Endothelial cell of umbilical vein (primary cell): ENCODE data around the gene POU3F3. TPM values are rescaled to one million over a fixed set of nuclear protein-coding genes. Genes with fewer than 3 reads are reported as not detected.

Experiments
- BruUV-seq: library from RNA; stranded (reverse); fragments of 400-500 nt; replicated peaks from 2 replicates; lab custom pipeline; 2021; lab: Mats Ljungman, UMichigan
- CTCF ChIA-PET: fragments of 300-600, 350-600 bp; sonication (Branson Sonifier 250); formaldehyde crosslinking; loops from one replicate; lab custom pipeline; 2021; ENCODE audit warnings: antibody characterized with exemption, inconsistent platforms; lab: Charles Lee
- POLR2A ChIA-PET: fragments of 300-600, 350-600 bp; sonication (Branson Sonifier 250); formaldehyde crosslinking; loops from one replicate; lab custom pipeline; 2021; ENCODE audit warnings: antibody characterized with exemption, inconsistent platforms; lab: Charles Lee
- DNase-seq: peaks from one replicate; pipeline ENCODE4 v3.0.0-alpha.2; 2011; ENCODE audit warnings: low read depth, low spot score
- FAIRE-seq: peaks from 2 replicates; lab custom pipeline; 2011; peaks lifted over from hg19 to GRCh38; lab: Jason Lieb, UNC
- H2AFZ ChIP-seq: 2 replicates; pipeline ENCODE4 v1.6.0; 2012; ENCODE audit warnings: low read depth, low read length, control low read depth, inconsistent platforms
- H3K27ac ChIP-seq: 2 replicates; pipeline ENCODE4 v1.5.1; 2011; ENCODE audit warnings: low read depth, mild to moderate bottlenecking, control low read depth, low read length, moderate library complexity; ENCODE audit not compliant: insufficient read depth
- H3K27me3 ChIP-seq, 2 experiments: 2 replicates each; pipeline versions ENCODE4 v1.6.0 to v1.6.1; 2011; ENCODE audit warnings: low read length in 2 of 2, mixed read lengths in 1 of 2; ENCODE audit not compliant: control insufficient read depth in 2 of 2, insufficient read depth in 2 of 2
- H3K36me3 ChIP-seq, 2 experiments: 2 replicates in 1 of 2; 3 replicates in 1 of 2; pipeline ENCODE4 v1.5.1; 2011; ENCODE audit warnings: low read length in 2 of 2, mild to moderate bottlenecking in 1 of 2, moderate library complexity in 1 of 2; ENCODE audit not compliant: control insufficient read depth in 2 of 2, insufficient read depth in 2 of 2; ENCODE audit errors: extremely low read depth in 1 of 2
- H3K4me1 ChIP-seq: 3 replicates; pipeline ENCODE4 v1.5.1; 2011; ENCODE audit warnings: mild to moderate bottlenecking, low read length; ENCODE audit not compliant: control insufficient read depth, insufficient read depth; ENCODE audit errors: extremely low read depth
- H3K4me2 ChIP-seq: 2 replicates; pipeline ENCODE4 v1.6.1; 2011; ENCODE audit warnings: low read length, control low read depth, mixed read lengths; ENCODE audit not compliant: insufficient read depth
- H3K4me3 ChIP-seq, 3 experiments: fragments of 200-600 bp in 1 of 3; sonication (generic), shearing (Covaris generic) in 1 of 3; replicated peaks in 1 of 3; 2 replicates each; pipeline ENCODE4 v1.5.1; 2011 to 2016; ENCODE audit warnings: control low read depth in 3 of 3, low read length in 3 of 3, mild to moderate bottlenecking in 2 of 3, inconsistent platforms in 1 of 3, low read depth in 1 of 3, moderate library complexity in 1 of 3; ENCODE audit not compliant: insufficient read depth in 1 of 3
- H3K79me2 ChIP-seq: 2 replicates; pipeline ENCODE4 v1.6.0; 2012; ENCODE audit warnings: low read length, inconsistent platforms; ENCODE audit not compliant: control insufficient read depth, insufficient read depth
- H3K9ac ChIP-seq: replicated peaks from 2 replicates; pipeline ENCODE3; 2011; ENCODE audit warnings: low read length, control low read depth; ENCODE audit not compliant: insufficient read depth; ENCODE audit errors: extremely low read depth
- H3K9me1 ChIP-seq: replicated peaks from 3 replicates; pipeline ENCODE4 v1.6.0; 2011; ENCODE audit warnings: mild to moderate bottlenecking, low read length; ENCODE audit not compliant: control insufficient read depth, insufficient read depth; ENCODE audit errors: extremely low read depth
- H3K9me3 ChIP-seq: replicated peaks from 2 replicates; pipeline ENCODE4 v1.5.1; 2012; ENCODE audit warnings: low read length, inconsistent platforms; ENCODE audit not compliant: control insufficient read depth, insufficient read depth
- H4K20me1 ChIP-seq: replicated peaks from 2 replicates; pipeline ENCODE3; 2011; ENCODE audit warnings: mild to moderate bottlenecking, low read length; ENCODE audit not compliant: control insufficient read depth, insufficient read depth; ENCODE audit errors: extremely low read depth
- CTCF ChIP-seq, 2 donors: IDR thresholded peaks; 1 replicate in 1 of 2; 2 replicates in 1 of 2; pipeline ENCODE4 v1.5.1; 2011; ENCODE audit warnings: low read length in 2 of 2, mild to moderate bottlenecking in 2 of 2, moderate library complexity in 2 of 2, control low read depth in 1 of 2, inconsistent platforms in 1 of 2, low read depth in 1 of 2; ENCODE audit not compliant: insufficient read depth in 1 of 2; ENCODE audit errors: extremely low read depth in 1 of 2
- EZH2 ChIP-seq: IDR thresholded peaks from 2 replicates; pipeline ENCODE4 v1.6.1; 2012; ENCODE audit warnings: borderline replicate concordance, low read depth, mild to moderate bottlenecking, moderate library complexity, low read length, inconsistent platforms; ENCODE audit not compliant: severe bottlenecking
- FOS ChIP-seq: IDR thresholded peaks from 2 replicates; pipeline ENCODE4 v1.6.1; 2011; ENCODE audit warnings: mild to moderate bottlenecking, low read length, moderate library complexity, borderline replicate concordance; ENCODE audit not compliant: insufficient read depth
- GATA2 ChIP-seq: IDR thresholded peaks from 2 replicates; pipeline ENCODE4 v1.7.0; 2011; ENCODE audit warnings: low read depth, mild to moderate bottlenecking, moderate library complexity, mixed read lengths, low read length; ENCODE audit not compliant: insufficient read length, insufficient read depth
- JUN ChIP-seq: IDR thresholded peaks from 2 replicates; pipeline ENCODE4 v1.6.1; 2011; ENCODE audit warnings: borderline replicate concordance, low read depth; ENCODE audit not compliant: insufficient read length, insufficient read depth
- MAX ChIP-seq: IDR thresholded peaks from 2 replicates; pipeline ENCODE4 v1.6.1; 2011; ENCODE audit not compliant: insufficient read depth, insufficient read length
- MYC ChIP-seq: IDR thresholded peaks from one replicate; pipeline ENCODE4 v1.6.1; 2011; ENCODE audit warnings: mild to moderate bottlenecking, low read depth, low read length
- POLR2A ChIP-seq: IDR thresholded peaks from 2 replicates; pipeline ENCODE4 v1.6.1; 2012; ENCODE audit warnings: low read depth, mild to moderate bottlenecking, control low read depth, low read length
- POLR2AphosphoS5 ChIP-seq: IDR thresholded peaks from 2 replicates; pipeline ENCODE4 v1.6.1; 2012; ENCODE audit warnings: low read depth, mild to moderate bottlenecking, control low read depth, low read length, moderate library complexity; ENCODE audit not compliant: insufficient read depth
- dilution Hi-C: fragments of 300-500 bp; cut with MboI; formaldehyde crosslinking; loops from one replicate; pipeline ENCODE4 v1.15.0; 2019; ENCODE audit warnings: low sequenced_read_pairs; ENCODE audit not compliant: extremely low pct_ligation_motif_present
- intact Hi-C: fragments of 100-400 bp; cut with micrococcal nuclease; formaldehyde crosslinking; loops from one replicate; pipeline ENCODE4 v1.10.0; 2022
- polyA plus RNA-seq, 4 experiments: library from polyadenylated mRNA; depleted of rRNA in 3 of 4; stranded (reverse) in 3 of 4; unstranded in 1 of 4; fragments of >200 nt; gene quantifications; 2 replicates each; pipeline versions ENCODE4 v1.2.1 to v1.2.3, GENCODE V29; 2011 to 2012; ENCODE audit warnings: missing spikeins in 1 of 4
- total RNA-seq: library from RNA; stranded (reverse); gene quantifications from 2 replicates; pipeline ENCODE4 v1.2.3, GENCODE V29; 2021

Gene POU3F3
- total and polyA plus RNA-seq, 2 donors (not counting 3 experiments of a cell fraction or from before 2014, with no cell fraction given), result not detected

GRCh38 chr2:104872866-104873688 is 19.2 kb downstream of the POU3F3 start:
- H3K9me1 ChIP-seq, result no peaks in the 10 kb centered on the region
- peak; percentile 49 for DNase-seq
- intact Hi-C loops, result loop anchor here (10.0 kb wide), 1 partner anchor 1708 kb away; no protein-coding TSS in a partner anchor
- POLR2A ChIA-PET, result no interaction called here
- no peaks in the 10 kb centered on the region for H3K79me2 ChIP-seq
- H3K36me3 ChIP-seq, result no peaks in the 10 kb centered on the region
- CTCF ChIA-PET, result interaction anchor here (0.6 to 2.5 kb wide), 2 partner anchors 23 to 1712 kb away, joined by 7 to 16 read pairs; no protein-coding TSS in a partner anchor
- peak overlapping the region; percentile 24 for H2AFZ ChIP-seq
- peak overlapping the region; percentile 12 for H3K4me2 ChIP-seq
- H3K27ac ChIP-seq, result no peak overlapping the region
- peak; percentile 46 for FAIRE-seq
- H3K9me3 ChIP-seq, result no peaks in the 10 kb centered on the region
- no peak overlapping the region for H3K9ac ChIP-seq
- no peaks in the 10 kb centered on the region for H3K4me1 ChIP-seq
- no peaks in the 10 kb centered on the region for H4K20me1 ChIP-seq
- H3K27me3 ChIP-seq, result peaks cover 42 to 53% of the 10 kb centered on the region in 2 experiments
- H3K4me3 ChIP-seq, result peak overlapping the region in 1 of 3 experiments; percentile 32
- dilution Hi-C loops, result no loop called here
- TF ChIP-seq EZH2 (peak; percentile 90), CTCF (IDR thresholded peaks at IDR 0.05; ENCODE audit: extremely low read depth in 1 of 2, insufficient read depth in 1 of 2, low read depth in 1 of 2, low read length in 2 of 2) (peak; percentile 40 to 59), JUN (no peak)
- no TSS peak for BruUV-seq

GRCh38 chr2:104873689-104874054 is 19.8 kb downstream of the POU3F3 start:
- BruUV-seq, result no TSS peak

More at GRCh38 chr2:104873689-104874054, 19.8 kb downstream of the POU3F3 start:
- Histone ChIP-seq H3K9ac (no peak overlapping the region), H3K9me3 (no peaks in the 10 kb centered on the region), H3K4me2 (no peak overlapping the region), H3K4me3 (no peak overlapping the region), H2AFZ (peak overlapping the region; percentile 24), H4K20me1 (no peaks in the 10 kb centered on the region), H3K27ac (no peak overlapping the region), H3K4me1 (no peaks in the 10 kb centered on the region), H3K36me3 (no peaks in the 10 kb centered on the region), H3K27me3 (peaks cover 36 to 48% of the 10 kb centered on the region in 2 experiments), H3K9me1 (no peaks in the 10 kb centered on the region), H3K79me2 (no peaks in the 10 kb centered on the region)
- ChIA-PET CTCF (interaction anchor here (2.5 kb wide), 1 partner anchor 24 kb away, joined by 16 read pairs; no protein-coding TSS in a partner anchor), POLR2A (no interaction called here)
- DNase-seq (no peak), FAIRE-seq (no peak)
- TF ChIP-seq POLR2A, result no peak
- TF ChIP-seq MAX, result no peak
- no peak for TF ChIP-seq EZH2
- TF ChIP-seq CTCF (IDR thresholded peaks at IDR 0.05; ENCODE audit: extremely low read depth in 1 of 2, insufficient read depth in 1 of 2, low read depth in 1 of 2, low read length in 2 of 2), result no peak
- TF ChIP-seq FOS, result no peak
- TF ChIP-seq POLR2AphosphoS5, result no peak
- TF ChIP-seq GATA2, result no peak
- no peak for TF ChIP-seq MYC
- TF ChIP-seq JUN, result no peak
- intact Hi-C loops (loop anchor here (10.0 kb wide), 1 partner anchor 1709 kb away; no protein-coding TSS in a partner anchor), dilution Hi-C loops (no loop called here)
